Measurements from ENCODE around the gene OR51F2.
"Not testable (repeated sequence)": the region's sequence is repeated elsewhere in the genome, so short reads cannot be mapped to it uniquely, and the experiment has no call there.

- TF ChIP-seq REST (IDR thresholded peaks at IDR 0.05); CTCF (IDR thresholded peaks at IDR 0.05; ENCODE audit: low read depth, low read length, missing input control); EGR1 (IDR thresholded peaks at IDR 0.05; ENCODE audit: low read depth in 2 of 2); MAX (IDR thresholded peaks at IDR 0.05); RAD21 (IDR thresholded peaks at IDR 0.05); RXRA (IDR thresholded peaks at IDR 0.05); FOXA2 (IDR thresholded peaks at IDR 0.05); NR2F2 (IDR thresholded peaks at IDR 0.05); YY1 (IDR thresholded peaks at IDR 0.05); SP1 (IDR thresholded peaks at IDR 0.05); GABPA (IDR thresholded peaks at IDR 0.05 in 1 of 2, conservative IDR thresholded peaks at IDR 0.05 in 1 of 2); TAF1 (conservative IDR thresholded peaks at IDR 0.05): not testable (repeated sequence)
Observed at GRCh38 chr11:4854286-4854685, 33.2 kb downstream of the OR51F2 start.
